Fibroblast of skin of back (primary cell): Measurements from ENCODE around the gene CST6.

ENCODE experiments used
- DNase-seq: peaks from one replicate; pipeline ENCODE4 v3.0.0-alpha.2; 2013

Gene CST6

GRCh38 chr11:66048547-66049323, 36.9 kb downstream of the CST6 start, which contains the start of gene GAL3ST3:
Gene GAL3ST3, minus strand, starts transcription at chr11:66049161. Its CDS starts 3,746 bp downstream, at chr11:66045415.
- no peak for DNase-seq

GRCh38 chr11:66050581-66051231, 38.9 kb downstream of the CST6 start:
- no peak for DNase-seq

- DNase-seq: no peak
These were observed 39.6 kb downstream of the CST6 start for GRCh38 chr11:66051371-66051765.

- DNase-seq: peak; percentile 99
These were observed 40.2 kb downstream of the CST6 start, which contains the start of gene SF3B2 for GRCh38 chr11:66051766-66052663. Gene SF3B2, plus strand, starts transcription at chr11:66052364. Its CDS starts 21 bp downstream, at chr11:66052385.

- DNase-seq: no peak
These were observed 40.8 kb downstream of the CST6 start for GRCh38 chr11:66052664-66052982.

GRCh38 chr11:66055021-66055420, 43.2 kb downstream of the CST6 start:
- no peak for DNase-seq

- DNase-seq: no peak
These were observed 44.7 kb downstream of the CST6 start for GRCh38 chr11:66056501-66056900.

GRCh38 chr11:66059966-66060680, 48.3 kb downstream of the CST6 start:
- DNase-seq: no peak

- DNase-seq: no peak
These were observed 49.5 kb downstream of the CST6 start for GRCh38 chr11:66061268-66061667.

- no peak for DNase-seq
These were observed 50.6 kb downstream of the CST6 start for GRCh38 chr11:66062408-66062807.
